Adrenal gland (tissue), 12 donors: ENCODE measurements around the gene PTPN14. TPM values are rescaled to one million over a fixed set of nuclear protein-coding genes. Genes with fewer than 3 reads are reported as not detected.
"Not testable (repeated sequence)": the region's sequence is repeated elsewhere in the genome, so short reads cannot be mapped to it uniquely, and the experiment has no call there.

ENCODE experiments used
- DNase-seq, 7 donors: peaks; one replicate each; pipeline ENCODE4 v3.0.0-alpha.2; 2019 to 2020
- H3K27ac ChIP-seq, 5 donors: fragments of 200-600 bp; sonication (generic) in 4 of 5; 1 replicate in 3 of 5; 2 replicates in 2 of 5; pipeline versions ENCODE4 v1.5.1 to v1.8.0; 2016 to 2020; ENCODE audit warnings: mild to moderate bottlenecking in 1 of 5
- H3K27me3 ChIP-seq: fragments of 200-600 bp; 2 replicates; pipeline ENCODE4 v1.8.0; 2021
- H3K36me3 ChIP-seq, 2 donors: fragments of 200-600 bp; replicated peaks in 1 of 2; 1 replicate in 1 of 2; 2 replicates in 1 of 2; pipeline versions ENCODE4 v1.5.1 to v1.8.0; 2018 to 2022
- H3K4me1 ChIP-seq, 2 donors: fragments of 200-600 bp; replicated peaks in 1 of 2; 1 replicate in 1 of 2; 2 replicates in 1 of 2; pipeline versions ENCODE4 v1.5.1 to v1.8.0; 2018 to 2021
- H3K4me3 ChIP-seq, 4 donors: fragments of 200-600 bp; sonication (generic) in 3 of 4; one replicate each; pipeline ENCODE4 v1.5.1; 2016 to 2018
- H3K9me3 ChIP-seq, 3 donors: fragments of 200-600 bp; sonication (generic) in 1 of 3; replicated peaks in 1 of 3; 1 replicate in 2 of 3; 2 replicates in 1 of 3; pipeline versions ENCODE4 v1.5.1 to v1.8.0; 2016 to 2021
- POLR2A ChIP-seq, 2 donors: fragments of 450-650 bp; IDR thresholded peaks; one replicate each; pipeline ENCODE4 v1.6.1; 2017; ENCODE audit warnings: antibody characterized with exemption in 2 of 2, mild to moderate bottlenecking in 2 of 2, moderate library complexity in 1 of 2
- WGBS, 4 donors: extraction: QIAGEN DNeasy Blood & Tissue Kit in 2 of 4; methylation state at CpG; one replicate each; pipeline versions ENCODE4 v1.1.5 to v1.1.7; 2013 to 2017; 5-methylcytosine and 5-hydroxymethylcytosine counted together
- intact Hi-C, 2 donors: fragments of 100-400 bp; cut with DNase I; formaldehyde crosslinking; loops; one replicate each; pipeline versions ENCODE4 v1.14.1 to v1.15.0; 2022 to 2023
- polyA plus RNA-seq, 3 donors: library from polyadenylated mRNA; stranded (reverse); fragments of 200-250 nt in 2 of 3; fragments of 350-450 nt in 1 of 3; fragmentation: Illumina TruSeq in 1 of 3; extraction: RNeasy Lipid Tissue Mini Kit (QIAGEN cat#74804) in 1 of 3; gene quantifications; one replicate each; pipeline ENCODE4 v1.2.3, GENCODE V29; 2013 to 2014
- total RNA-seq, 9 donors: library from RNA; depleted of rRNA in 4 of 9; stranded (reverse); fragments of >200 nt in 4 of 9; fragments of 120-200 nt in 1 of 9; fragmentation: NEBNext Ultra II Directional in 1 of 9; extraction: Animal tissue kit (Norgen Biotek cat#: 25700) in 1 of 9; gene quantifications; one replicate each; pipeline versions ENCODE4 v1.1.0 to v1.2.4, GENCODE V29; 2013 to 2023
- TF ChIP-seq, protein P1 (sequence below), 6 experiments: fragments of 450-650 bp in 4 of 6; fragments of 200-600 bp in 2 of 6; sonication (generic) in 1 of 6; IDR thresholded peaks; 1 replicate in 5 of 6; 2 replicates in 1 of 6; pipeline versions ENCODE4 v1.5.1 to v1.8.0; 2016 to 2021; ENCODE audit warnings: antibody characterized with exemption in 6 of 6, mild to moderate bottlenecking in 2 of 6, moderate library complexity in 1 of 6
- donor health status: healthy with polysubstance abuse.
- donor health status: Bipolar disorder and iron deficiency.
- donor health status: DM: yes; HTN: yes; CAD: no.
- donor health status: DM: no; HTN: no; CAD: no.
- donor health status: DM: no; HTN: no; CAD: no.
- donor health status: DM: yes; HTN: yes; CAD: no.

Gene PTPN14
- total and polyA plus RNA-seq, 12 donors = 7.9 to 96.2 (median 32.0) TPM

GRCh38 chr1:214493126-214493796 is 58.1 kb downstream of the PTPN14 start:
- Histone ChIP-seq H3K4me3 (no peak overlapping the region), H3K4me1 (peaks cover 4 to 14% of the 10 kb centered on the region in 2 donors), H3K27me3 (no peaks in the 10 kb centered on the region), H3K36me3 (no peaks in the 10 kb centered on the region), H3K9me3 (no peaks in the 10 kb centered on the region), H3K27ac (no peak overlapping the region)
- intact Hi-C loops = no loop called here
- DNase-seq = no peak
- TF ChIP-seq, protein P1, sequence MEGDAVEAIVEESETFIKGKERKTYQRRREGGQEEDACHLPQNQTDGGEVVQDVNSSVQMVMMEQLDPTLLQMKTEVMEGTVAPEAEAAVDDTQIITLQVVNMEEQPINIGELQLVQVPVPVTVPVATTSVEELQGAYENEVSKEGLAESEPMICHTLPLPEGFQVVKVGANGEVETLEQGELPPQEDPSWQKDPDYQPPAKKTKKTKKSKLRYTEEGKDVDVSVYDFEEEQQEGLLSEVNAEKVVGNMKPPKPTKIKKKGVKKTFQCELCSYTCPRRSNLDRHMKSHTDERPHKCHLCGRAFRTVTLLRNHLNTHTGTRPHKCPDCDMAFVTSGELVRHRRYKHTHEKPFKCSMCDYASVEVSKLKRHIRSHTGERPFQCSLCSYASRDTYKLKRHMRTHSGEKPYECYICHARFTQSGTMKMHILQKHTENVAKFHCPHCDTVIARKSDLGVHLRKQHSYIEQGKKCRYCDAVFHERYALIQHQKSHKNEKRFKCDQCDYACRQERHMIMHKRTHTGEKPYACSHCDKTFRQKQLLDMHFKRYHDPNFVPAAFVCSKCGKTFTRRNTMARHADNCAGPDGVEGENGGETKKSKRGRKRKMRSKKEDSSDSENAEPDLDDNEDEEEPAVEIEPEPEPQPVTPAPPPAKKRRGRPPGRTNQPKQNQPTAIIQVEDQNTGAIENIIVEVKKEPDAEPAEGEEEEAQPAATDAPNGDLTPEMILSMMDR (IDR thresholded peaks at IDR 0.05) = no peak
- TF ChIP-seq POLR2A (IDR thresholded peaks at IDR 0.05) = no peak
- WGBS, 4 donors = 79 to 90% (median 82%) methylated on average over 7 of the region's 7 CpGs

DNA sequence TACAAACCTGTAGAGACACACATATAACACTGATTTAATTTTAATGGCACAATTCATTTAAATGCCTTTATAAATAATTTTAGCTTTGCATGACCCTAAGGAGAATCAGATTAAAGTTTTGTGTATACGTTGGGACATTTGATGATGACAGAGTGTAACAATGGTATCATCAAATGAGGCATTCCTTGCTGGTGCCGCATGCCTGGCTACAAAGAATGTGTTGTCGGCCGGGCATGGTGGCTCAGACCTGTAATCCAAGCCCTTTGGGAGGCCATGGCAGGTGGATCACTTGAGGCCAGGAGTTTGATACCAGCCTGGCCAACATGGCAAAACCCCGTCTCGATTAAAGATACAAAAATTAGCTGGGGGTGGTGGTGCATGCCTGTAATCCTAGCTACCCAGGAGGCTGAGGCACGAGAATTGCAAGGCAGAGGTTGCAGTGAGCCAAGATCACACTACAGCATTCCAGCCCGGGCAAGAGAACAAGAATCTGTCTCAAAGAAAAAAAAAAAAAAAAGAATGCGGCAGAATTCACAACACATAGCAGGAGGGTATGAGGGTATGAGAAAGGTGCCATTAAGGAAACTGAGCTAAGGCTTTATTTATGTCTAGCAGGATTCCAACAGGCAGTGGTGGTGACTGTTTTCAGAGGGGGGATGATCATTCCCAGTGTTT is 58.9 kb downstream of the PTPN14 start:
- Histone ChIP-seq H3K4me1 (peaks cover 4 to 7% of the 10 kb centered on the region in 2 donors), H3K4me3 (no peak overlapping the region), H3K9me3 (no peaks in the 10 kb centered on the region), H3K27ac (no peak overlapping the region), H3K27me3 (no peaks in the 10 kb centered on the region), H3K36me3 (no peaks in the 10 kb centered on the region)
- 87 to 94% (median 92%) methylated on average over 9 of the region's 9 CpGs for WGBS, 4 donors
- DNase-seq = no peak
- intact Hi-C loops = no loop called here
- no peak for TF ChIP-seq POLR2A (IDR thresholded peaks at IDR 0.05)
- TF ChIP-seq, protein P1 (IDR thresholded peaks at IDR 0.05) = no peak

- Histone ChIP-seq H3K27ac (no peak overlapping the region), H3K4me3 (no peak overlapping the region), H3K9me3 (no peaks in the 10 kb centered on the region), H3K4me1 (peaks cover 4 to 6% of the 10 kb centered on the region in 2 donors), H3K27me3 (no peaks in the 10 kb centered on the region), H3K36me3 (no peaks in the 10 kb centered on the region)
- TF ChIP-seq, protein P1 (IDR thresholded peaks at IDR 0.05) = no peak
- no peak for TF ChIP-seq POLR2A (IDR thresholded peaks at IDR 0.05)
- 79 to 84% (median 83%) methylated on average over 4 to 5 of the region's 5 CpGs for WGBS, 4 donors
- intact Hi-C loops = loop anchor here in 1 of 2 donors (2.0 kb wide), 1 partner anchor 55 kb away; no protein-coding TSS in a partner anchor
- DNase-seq = no peak
These were observed 59.8 kb downstream of the PTPN14 start for GRCh38 chr1:214491468-214492146.

DNA sequence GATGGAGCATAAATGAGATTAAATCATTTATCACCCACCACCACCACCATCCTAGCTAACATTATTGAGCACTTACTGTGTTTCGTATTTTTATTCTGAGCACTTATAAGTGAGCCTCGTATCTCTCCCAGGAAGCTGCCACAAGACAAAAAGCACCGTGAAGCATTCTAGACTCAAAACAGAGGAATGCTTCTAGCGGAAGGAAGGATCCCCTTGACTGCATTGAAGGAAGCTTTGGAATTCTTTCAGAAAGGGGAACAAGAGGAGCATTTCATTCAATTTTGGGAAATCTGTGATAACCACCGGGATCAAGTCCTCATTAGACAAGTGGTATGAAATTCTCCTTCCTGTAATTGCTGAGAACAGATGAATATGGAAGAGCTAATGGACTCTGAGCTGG is 66.3 kb downstream of the PTPN14 start:
- H3K4me1 ChIP-seq = peaks cover 0 to 6% of the 10 kb centered on the region in 2 donors
- DNase-seq = no peak
- H3K27me3 ChIP-seq = no peaks in the 10 kb centered on the region
- WGBS, 4 donors = 73 to 94% (median 82%) methylated on average over 5 of the region's 5 CpGs
- no peak overlapping the region for H3K27ac ChIP-seq
- no peak overlapping the region for H3K4me3 ChIP-seq
- TF ChIP-seq, protein P1 (IDR thresholded peaks at IDR 0.05) = no peak
- TF ChIP-seq POLR2A (IDR thresholded peaks at IDR 0.05) = no peak
- intact Hi-C loops = no loop called here
- H3K36me3 ChIP-seq = no peaks in the 10 kb centered on the region
- H3K9me3 ChIP-seq = no peaks in the 10 kb centered on the region

- not testable (repeated sequence) for H3K27ac ChIP-seq, DNase-seq
- 74 to 89% (median 82%) methylated on average over 13 of the region's 13 CpGs for WGBS, 4 donors
These were observed 68.2 kb downstream of the PTPN14 start for GRCh38 chr1:214483180-214483579.

DNA sequence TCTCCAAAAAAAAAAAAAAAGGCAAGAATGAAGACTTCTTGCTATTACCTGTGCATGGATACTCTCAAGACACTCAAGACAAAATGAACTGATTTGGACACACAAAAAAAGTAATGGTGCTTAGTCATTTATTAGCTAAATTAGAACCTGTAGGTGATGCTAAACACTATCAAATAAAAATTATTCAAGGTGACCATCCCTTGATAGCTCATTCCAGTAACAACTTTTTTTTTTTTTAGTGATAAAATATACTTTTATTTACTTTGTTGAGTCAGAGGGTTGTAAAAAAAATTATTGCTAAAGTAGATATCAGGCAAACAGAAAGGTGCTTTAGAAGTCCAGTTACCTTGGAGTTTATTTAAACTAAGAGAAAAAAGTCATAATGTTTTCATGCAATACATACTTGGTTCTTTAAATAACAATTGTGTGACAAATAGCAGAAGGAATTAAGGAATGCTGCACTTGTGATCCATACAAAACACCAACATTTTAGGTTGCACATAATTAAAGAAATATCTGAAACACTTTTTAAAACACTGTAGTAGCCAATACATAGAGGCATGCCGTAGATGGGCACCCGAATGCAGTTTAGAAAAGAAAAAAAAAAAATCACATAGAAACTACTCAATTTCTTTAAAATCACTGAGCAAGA is 69.3 kb downstream of the PTPN14 start:
- DNase-seq, H3K9me3 ChIP-seq, intact Hi-C loops, H3K4me3 ChIP-seq, H3K27ac ChIP-seq, H3K4me1 ChIP-seq, H3K27me3 ChIP-seq, H3K36me3 ChIP-seq: not testable (repeated sequence)
- 43 to 93% (median 55%) methylated on average over 2 of the region's 2 CpGs for WGBS, 4 donors

More at GRCh38 chr1:214483180-214483579, 68.2 kb downstream of the PTPN14 start:
- H3K27me3 ChIP-seq, H3K4me1 ChIP-seq, H3K36me3 ChIP-seq, H3K9me3 ChIP-seq, intact Hi-C loops, H3K4me3 ChIP-seq: not testable (repeated sequence)
